Neural progenitor cell (in vitro differentiated cells): ENCODE data around the gene ZDHHC22.

Source experiments
- EZH2phosphoT487 ChIP-seq: fragments of 200-600 bp; sonication (generic); IDR thresholded peaks from 2 replicates; pipeline ENCODE4 v1.6.1; 2017; ENCODE audit warnings: antibody characterized with exemption
- TF ChIP-seq, protein P1 (sequence below): fragments of 200-600 bp; sonication (generic); IDR thresholded peaks from 2 replicates; pipeline ENCODE4 v1.5.1; 2017; ENCODE audit warnings: antibody characterized with exemption, mild to moderate bottlenecking

DNA sequence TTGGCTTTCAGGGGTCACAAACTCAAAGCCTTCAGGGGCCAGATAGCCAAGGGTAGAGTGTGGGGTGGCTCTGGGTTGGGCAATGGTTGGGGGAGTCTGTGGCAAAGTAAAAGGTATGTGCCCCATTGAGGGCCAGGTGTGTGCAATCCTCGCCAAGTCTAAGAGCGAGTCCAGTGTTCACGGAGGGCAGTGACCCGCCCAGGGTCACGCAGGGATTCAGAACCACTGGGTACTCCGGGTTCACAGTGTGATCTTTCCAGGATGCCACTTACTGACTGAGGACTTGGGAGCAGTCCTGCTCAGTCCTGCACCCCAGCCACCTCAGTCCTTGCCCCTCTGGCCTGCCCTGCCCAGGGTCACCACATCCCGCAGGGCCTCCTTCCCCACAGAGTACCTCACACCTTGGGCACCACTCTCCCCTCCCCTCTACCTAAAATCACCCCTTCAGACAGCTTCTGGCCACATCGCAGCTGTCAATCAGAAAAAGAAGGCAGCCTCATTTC lies 15.7 kb downstream of the ZDHHC22 start:
- TF ChIP-seq, protein P1, sequence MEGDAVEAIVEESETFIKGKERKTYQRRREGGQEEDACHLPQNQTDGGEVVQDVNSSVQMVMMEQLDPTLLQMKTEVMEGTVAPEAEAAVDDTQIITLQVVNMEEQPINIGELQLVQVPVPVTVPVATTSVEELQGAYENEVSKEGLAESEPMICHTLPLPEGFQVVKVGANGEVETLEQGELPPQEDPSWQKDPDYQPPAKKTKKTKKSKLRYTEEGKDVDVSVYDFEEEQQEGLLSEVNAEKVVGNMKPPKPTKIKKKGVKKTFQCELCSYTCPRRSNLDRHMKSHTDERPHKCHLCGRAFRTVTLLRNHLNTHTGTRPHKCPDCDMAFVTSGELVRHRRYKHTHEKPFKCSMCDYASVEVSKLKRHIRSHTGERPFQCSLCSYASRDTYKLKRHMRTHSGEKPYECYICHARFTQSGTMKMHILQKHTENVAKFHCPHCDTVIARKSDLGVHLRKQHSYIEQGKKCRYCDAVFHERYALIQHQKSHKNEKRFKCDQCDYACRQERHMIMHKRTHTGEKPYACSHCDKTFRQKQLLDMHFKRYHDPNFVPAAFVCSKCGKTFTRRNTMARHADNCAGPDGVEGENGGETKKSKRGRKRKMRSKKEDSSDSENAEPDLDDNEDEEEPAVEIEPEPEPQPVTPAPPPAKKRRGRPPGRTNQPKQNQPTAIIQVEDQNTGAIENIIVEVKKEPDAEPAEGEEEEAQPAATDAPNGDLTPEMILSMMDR = no peak
- TF ChIP-seq EZH2phosphoT487 = no peak
